Activated CD4-positive, alpha-beta T cell treated with anti-CD3 and anti-CD28 coated beads, Interleukin-2, amount 50 U/mL, for 1 hour (primary cell): ENCODE data around the gene KHK.
A peak's percentile ranks its signal among the peaks of the same experiment; 100 is the strongest.
"Not testable (repeated sequence)": the region's sequence is repeated elsewhere in the genome, so short reads cannot be mapped to it uniquely, and the experiment has no call there.

Source experiments
- DNase-seq: peaks from one replicate; pipeline ENCODE4 v3.0.0-alpha.2; 2020

The KHK gene

GRCh38 chr2:27099334-27099955 lies 12.9 kb downstream of the KHK start:
- no peak for DNase-seq

- DNase-seq, result no peak
Measured at GRCh38 chr2:27100036-27100435, 13.5 kb downstream of the KHK start.

DNA sequence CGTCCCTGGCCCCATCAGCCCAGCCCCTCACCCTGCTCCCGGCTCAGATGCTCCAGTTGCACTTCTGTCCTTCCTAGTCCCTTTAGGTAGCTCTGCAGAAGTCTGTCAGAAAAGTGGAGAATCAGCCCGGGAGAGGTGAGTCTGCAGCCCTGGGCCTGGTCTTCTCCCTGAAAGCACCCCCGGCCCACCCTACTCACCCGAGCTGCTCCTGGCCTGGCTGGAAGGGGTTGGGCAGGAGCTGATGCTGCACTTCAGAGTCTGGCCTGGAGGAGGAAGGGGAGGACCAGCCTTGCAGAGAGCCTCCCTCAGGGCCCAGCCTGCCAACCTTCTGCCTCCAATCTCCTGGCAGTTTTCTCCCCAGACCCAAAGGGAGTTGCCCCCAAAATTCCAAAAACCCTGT lies 15.8 kb downstream of the KHK start:
- DNase-seq, result no peak

GRCh38 chr2:27105981-27106380 lies 19.4 kb downstream of the KHK start:
- DNase-seq, result no peak

GRCh38 chr2:27108221-27108620 lies 21.6 kb downstream of the KHK start:
- DNase-seq, result no peak

- DNase-seq, result no peak
Measured at GRCh38 chr2:27109083-27109482, 22.5 kb downstream of the KHK start.

DNA sequence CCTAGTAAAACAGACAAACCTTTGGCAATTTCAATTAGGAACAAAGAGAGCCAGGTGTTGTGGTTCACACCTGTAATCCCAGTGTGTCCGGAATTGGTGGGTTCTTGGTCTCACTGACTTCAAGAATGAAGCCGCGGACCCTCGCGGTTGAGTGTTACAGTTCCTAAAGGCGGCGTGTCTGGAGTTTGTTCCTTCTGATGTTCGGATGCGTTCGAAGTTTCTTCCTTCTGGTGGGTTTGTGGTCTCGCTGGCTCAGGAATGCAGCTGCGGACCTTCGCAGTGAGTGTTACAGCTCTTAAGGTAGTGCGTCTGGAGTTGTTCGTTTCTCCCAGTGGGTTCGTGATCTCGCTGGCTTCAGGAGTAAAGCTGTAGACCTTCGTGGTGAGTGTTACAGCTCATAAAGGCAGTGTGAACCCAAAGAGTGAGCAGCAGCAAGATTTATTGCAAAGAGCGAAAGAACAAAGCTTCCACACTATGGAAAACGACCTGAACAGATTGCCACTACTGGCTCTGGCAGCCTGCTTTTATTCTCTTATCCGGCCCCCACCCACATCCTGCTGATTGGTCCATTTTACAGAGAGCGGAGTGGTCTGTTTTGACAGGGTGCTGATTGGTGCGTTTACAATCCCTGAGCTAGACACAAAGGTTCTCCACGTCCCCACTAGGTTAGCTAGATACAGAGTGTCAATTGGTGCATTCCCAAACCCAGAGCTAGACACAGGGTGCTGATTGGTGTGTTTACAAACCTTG lies 24.2 kb downstream of the KHK start:
- not testable (repeated sequence) for DNase-seq

DNA sequence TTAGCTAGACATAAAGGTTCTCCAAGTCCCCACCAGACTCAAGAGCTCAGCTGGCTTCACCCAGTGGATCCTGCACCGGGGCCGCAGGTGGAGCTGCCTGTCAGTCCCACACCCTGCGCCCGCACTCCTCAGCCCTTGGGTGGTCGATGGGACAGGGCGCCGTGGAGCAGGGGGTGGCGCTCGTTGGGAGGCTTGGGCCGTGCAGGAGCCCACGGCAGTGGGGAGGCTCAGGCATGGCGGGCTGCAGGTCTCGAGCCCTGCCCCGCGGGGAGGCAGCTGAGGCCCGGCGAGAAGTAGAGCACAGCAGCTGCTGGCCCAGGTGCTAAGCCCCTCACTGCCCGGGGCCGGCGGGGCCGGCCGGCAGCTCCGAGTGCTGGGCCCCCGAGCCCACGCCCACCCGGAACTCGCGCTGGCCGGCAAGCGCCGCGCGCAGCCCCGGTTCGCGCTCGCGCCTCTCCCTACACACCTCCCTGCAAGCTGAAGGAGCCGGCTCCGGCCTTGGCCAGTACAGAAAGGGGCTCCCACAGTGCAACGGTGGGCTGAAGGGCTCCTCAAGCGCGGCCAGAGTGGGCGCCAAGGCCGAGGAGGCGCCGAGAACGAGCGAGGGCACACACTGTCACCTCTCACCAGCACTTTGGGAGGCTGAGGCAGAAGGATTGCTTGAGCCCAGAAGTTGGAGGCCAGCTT lies 25.0 kb downstream of the KHK start:
- not testable (repeated sequence) for DNase-seq

- no peak for DNase-seq
Measured at GRCh38 chr2:27115519-27115918, 28.9 kb downstream of the KHK start.

- DNase-seq, result no peak
Measured at GRCh38 chr2:27117995-27118524, 31.5 kb downstream of the KHK start.

DNA sequence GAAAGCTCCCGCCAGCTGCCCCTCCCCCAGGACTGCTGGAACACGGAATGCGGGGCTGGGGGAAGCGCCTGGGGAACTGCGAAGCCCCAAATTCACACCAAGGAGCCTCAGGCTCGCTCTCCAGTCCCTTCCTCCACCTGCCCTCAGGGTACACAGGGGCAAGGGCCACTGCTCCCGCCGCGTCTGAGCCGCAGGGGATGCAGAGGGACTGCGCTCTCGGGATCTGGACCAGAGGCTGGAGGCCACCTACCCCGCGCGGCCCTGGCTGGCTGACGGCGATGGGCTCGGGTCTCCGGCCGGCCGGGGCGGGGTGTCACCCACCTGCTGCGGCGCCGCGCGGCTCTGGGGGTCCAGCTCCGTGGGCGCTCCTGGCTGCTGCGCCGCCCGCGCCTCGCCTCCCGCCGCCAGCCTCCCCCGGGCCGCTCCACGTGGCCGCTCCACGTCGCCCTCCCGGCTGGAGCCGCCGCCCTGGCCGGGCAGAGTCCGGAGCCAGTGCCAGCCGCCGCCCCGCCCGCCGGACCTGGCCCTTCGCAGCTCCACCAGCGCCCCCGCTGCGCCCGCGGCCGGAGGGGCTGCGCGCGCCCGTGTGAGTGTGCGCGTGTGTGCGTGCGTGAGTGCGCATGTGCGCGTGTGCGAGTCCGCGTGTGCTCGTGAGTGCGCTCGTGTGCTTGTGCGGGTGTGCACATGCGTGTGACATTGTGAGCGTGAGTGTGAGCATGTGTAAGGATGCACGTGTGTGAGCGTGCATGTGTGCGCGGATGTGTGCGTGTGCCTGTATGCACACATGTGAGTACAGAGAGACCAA lies 32.2 kb downstream of the KHK start, which contains the start of gene CGREF1:
Gene CGREF1, minus strand, starts transcription at position 604 of the 805 bp plus-strand sequence. CDS start 14,762 bp downstream, outside the sequence.
- DNase-seq, result no peak

GRCh38 chr2:27119330-27119670 lies 32.7 kb downstream of the KHK start:
- not testable (repeated sequence) for DNase-seq

DNA sequence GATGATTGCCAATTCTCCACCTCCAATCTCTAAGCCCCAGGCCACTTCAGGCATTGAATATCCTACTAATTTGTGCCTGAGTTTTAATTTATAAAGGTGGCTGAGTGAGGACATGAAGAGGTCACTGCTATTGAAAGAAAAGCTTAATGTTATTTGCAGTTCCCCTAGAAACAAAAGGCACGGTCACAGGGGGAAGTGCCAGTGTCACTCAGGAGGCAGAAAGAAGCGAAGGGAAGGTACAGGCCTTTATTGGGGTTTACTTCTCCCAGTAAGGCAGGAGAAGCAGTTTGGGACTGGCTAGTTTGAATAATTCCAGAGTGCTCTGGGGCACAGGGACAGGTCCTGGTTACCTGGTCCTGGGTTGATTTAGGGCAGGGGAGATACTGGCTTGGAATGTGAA lies 35.3 kb downstream of the KHK start:
- no peak for DNase-seq

DNA sequence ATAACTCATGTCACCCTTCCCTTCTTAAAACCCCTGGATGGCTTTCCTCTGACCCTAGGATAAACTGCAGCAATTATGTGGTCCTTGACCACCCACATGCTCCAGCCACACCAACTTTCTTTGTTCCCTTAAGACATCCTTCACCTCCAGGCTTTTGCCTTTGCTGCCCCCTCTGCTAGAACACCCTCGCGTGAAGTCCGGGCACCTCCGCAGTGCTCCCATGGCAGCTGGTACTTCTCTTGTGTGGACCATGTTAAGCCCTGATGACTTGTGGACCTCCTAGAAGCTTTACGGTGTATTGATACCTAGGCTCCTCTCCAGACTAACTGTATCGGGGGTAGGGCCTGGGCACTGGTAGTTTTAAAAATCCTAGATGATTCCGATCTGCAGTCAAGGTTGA lies 36.2 kb downstream of the KHK start:
- DNase-seq, result no peak

- DNase-seq, result peak; percentile 40
Measured at GRCh38 chr2:27123302-27124150, 37.0 kb downstream of the KHK start, which contains the start of gene ABHD1. TSS of gene ABHD1 (plus strand) at chr2:27123815. CDS start at chr2:27123949, 134 bp downstream.

- no peak for DNase-seq
Measured at GRCh38 chr2:27125104-27125503, 38.5 kb downstream of the KHK start.

GRCh38 chr2:27126252-27126710 lies 39.7 kb downstream of the KHK start:
- no peak for DNase-seq

- DNase-seq, result no peak
Measured at GRCh38 chr2:27127883-27128667, 41.5 kb downstream of the KHK start.

GRCh38 chr2:27128668-27129571 lies 42.3 kb downstream of the KHK start:
- no peak for DNase-seq

DNA sequence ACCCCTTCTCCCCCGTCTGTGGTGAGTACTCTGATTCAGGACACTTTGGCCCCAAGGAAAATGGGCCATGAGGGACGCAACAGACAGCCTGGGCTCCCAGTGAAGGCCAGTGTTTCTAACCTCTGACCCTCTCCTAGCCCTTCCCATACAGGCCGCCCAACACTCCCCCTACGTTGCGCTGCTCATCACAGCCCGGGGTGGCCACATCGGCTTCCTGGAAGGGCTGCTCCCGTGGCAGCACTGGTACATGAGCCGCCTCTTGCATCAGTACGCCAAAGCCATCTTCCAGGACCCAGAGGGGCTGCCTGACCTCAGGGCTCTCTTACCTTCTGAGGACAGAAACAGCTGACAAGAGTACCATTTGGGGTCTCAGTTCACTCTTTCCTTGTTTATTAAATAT lies 43.8 kb downstream of the KHK start:
- DNase-seq, result no peak
